Upper lobe of left lung (tissue), 4 donors: ENCODE data around the gene OR10X1.

ENCODE experiments used
- POLR2A ChIP-seq, 4 donors: fragments of 450-650 bp; IDR thresholded peaks; one replicate each; pipeline ENCODE4 v1.5.1; 2016 to 2017; ENCODE audit warnings: antibody characterized with exemption in 4 of 4, mild to moderate bottlenecking in 2 of 4
- POLR2AphosphoS5 ChIP-seq, 2 donors: sonication (generic); formaldehyde crosslinking; IDR thresholded peaks; one replicate each; pipeline ENCODE4 v1.5.1; 2017; ENCODE audit warnings: antibody characterized with exemption in 2 of 2
- TF ChIP-seq, protein P1 (sequence below), 6 experiments: fragments of 450-650 bp in 4 of 6; fragments of 200-600 bp in 2 of 6; sonication (generic) in 2 of 6; IDR thresholded peaks; one replicate each; pipeline ENCODE4 v1.5.1; 2016 to 2019; ENCODE audit warnings: antibody characterized with exemption in 6 of 6

DNA sequence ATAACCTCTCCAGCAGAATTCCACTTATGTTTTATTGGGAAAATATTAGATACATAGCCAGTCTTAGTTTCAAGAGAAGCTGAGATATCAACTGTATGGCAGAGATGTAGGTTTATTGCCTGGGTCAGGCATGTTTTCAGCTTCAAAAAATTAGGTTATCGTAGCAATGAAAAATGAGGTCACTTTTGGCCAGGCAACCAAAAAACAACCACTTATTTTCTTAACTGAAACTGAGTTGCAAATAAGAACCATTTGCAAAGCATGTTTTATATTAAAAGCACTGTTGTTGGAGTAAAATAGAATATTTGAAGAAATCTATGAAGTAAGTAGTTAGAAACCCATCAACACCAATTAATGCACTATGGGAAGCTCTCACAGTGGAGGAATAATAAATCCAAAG lies 20.0 kb downstream of the OR10X1 start:
- TF ChIP-seq, protein P1, sequence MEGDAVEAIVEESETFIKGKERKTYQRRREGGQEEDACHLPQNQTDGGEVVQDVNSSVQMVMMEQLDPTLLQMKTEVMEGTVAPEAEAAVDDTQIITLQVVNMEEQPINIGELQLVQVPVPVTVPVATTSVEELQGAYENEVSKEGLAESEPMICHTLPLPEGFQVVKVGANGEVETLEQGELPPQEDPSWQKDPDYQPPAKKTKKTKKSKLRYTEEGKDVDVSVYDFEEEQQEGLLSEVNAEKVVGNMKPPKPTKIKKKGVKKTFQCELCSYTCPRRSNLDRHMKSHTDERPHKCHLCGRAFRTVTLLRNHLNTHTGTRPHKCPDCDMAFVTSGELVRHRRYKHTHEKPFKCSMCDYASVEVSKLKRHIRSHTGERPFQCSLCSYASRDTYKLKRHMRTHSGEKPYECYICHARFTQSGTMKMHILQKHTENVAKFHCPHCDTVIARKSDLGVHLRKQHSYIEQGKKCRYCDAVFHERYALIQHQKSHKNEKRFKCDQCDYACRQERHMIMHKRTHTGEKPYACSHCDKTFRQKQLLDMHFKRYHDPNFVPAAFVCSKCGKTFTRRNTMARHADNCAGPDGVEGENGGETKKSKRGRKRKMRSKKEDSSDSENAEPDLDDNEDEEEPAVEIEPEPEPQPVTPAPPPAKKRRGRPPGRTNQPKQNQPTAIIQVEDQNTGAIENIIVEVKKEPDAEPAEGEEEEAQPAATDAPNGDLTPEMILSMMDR (IDR thresholded peaks at IDR 0.05), result no peak
- no peak for TF ChIP-seq POLR2A (IDR thresholded peaks at IDR 0.05)
- no peak for TF ChIP-seq POLR2AphosphoS5 (IDR thresholded peaks at IDR 0.05)
